Prostate gland (tissue), 2 donors: ENCODE results near the gene WDR82. TPM values are rescaled to one million over a fixed set of nuclear protein-coding genes. Genes with fewer than 3 reads are reported as not detected.

ENCODE experiments used
- DNase-seq: peaks from one replicate; pipeline ENCODE4 v3.0.0-alpha.2; 2019; ENCODE audit warnings: low spot score
- H3K27ac ChIP-seq, 2 donors: fragments of 200-600 bp; sonication (generic); 2 replicates each; pipeline ENCODE4 v1.5.1; 2017 to 2019
- H3K27me3 ChIP-seq: fragments of 200-600 bp; sonication (generic); replicated peaks from 2 replicates; pipeline ENCODE4 v1.5.1; 2019; ENCODE audit not compliant: insufficient read depth
- H3K36me3 ChIP-seq, 2 donors: fragments of 200-600 bp; sonication (generic); 1 replicate in 1 of 2; 2 replicates in 1 of 2; pipeline versions ENCODE4 v1.5.1 to v1.8.1; 2017 to 2019
- H3K4me1 ChIP-seq: fragments of 200-600 bp; sonication (generic); replicated peaks from 2 replicates; pipeline ENCODE4 v1.5.1; 2019
- H3K4me3 ChIP-seq, 2 donors: fragments of 200-600 bp; sonication (generic); 2 replicates each; pipeline ENCODE4 v1.5.1; 2017 to 2019
- H3K9me3 ChIP-seq: fragments of 200-600 bp; sonication (generic); 2 replicates; pipeline ENCODE4 v1.5.1; 2017
- POLR2A ChIP-seq: fragments of 450-650 bp; IDR thresholded peaks from one replicate; pipeline ENCODE4 v1.6.1; 2016; ENCODE audit warnings: antibody characterized with exemption, mild to moderate bottlenecking
- POLR2AphosphoS5 ChIP-seq: sonication (generic); formaldehyde crosslinking; IDR thresholded peaks from one replicate; pipeline ENCODE4 v1.6.1; 2017; ENCODE audit warnings: antibody characterized with exemption
- WGBS: methylation state at CpG from one replicate; pipeline ENCODE4 v1.1.5; 2018; 5-methylcytosine and 5-hydroxymethylcytosine counted together
- intact Hi-C: fragments of 100-400 bp; cut with DNase I; formaldehyde crosslinking; loops from one replicate; pipeline ENCODE4 v1.14.2; 2022
- total RNA-seq, 2 donors: library from RNA; depleted of rRNA; stranded (reverse); fragments of >200 nt; gene quantifications; one replicate each; pipeline ENCODE4 v1.1.0, GENCODE V29; 2016
- TF ChIP-seq, protein P1 (sequence below), 4 experiments: fragments of 200-600 bp in 2 of 4; fragments of 450-650 bp in 2 of 4; sonication (generic) in 2 of 4; IDR thresholded peaks; 1 replicate in 3 of 4; 2 replicates in 1 of 4; pipeline ENCODE4 v1.5.1; 2016 to 2019; ENCODE audit warnings: antibody characterized with exemption in 4 of 4, mild to moderate bottlenecking in 2 of 4, moderate library complexity in 2 of 4

The WDR82 gene
- total RNA-seq, 2 donors from 2014 or later: 52.4 to 86.9 TPM

DNA sequence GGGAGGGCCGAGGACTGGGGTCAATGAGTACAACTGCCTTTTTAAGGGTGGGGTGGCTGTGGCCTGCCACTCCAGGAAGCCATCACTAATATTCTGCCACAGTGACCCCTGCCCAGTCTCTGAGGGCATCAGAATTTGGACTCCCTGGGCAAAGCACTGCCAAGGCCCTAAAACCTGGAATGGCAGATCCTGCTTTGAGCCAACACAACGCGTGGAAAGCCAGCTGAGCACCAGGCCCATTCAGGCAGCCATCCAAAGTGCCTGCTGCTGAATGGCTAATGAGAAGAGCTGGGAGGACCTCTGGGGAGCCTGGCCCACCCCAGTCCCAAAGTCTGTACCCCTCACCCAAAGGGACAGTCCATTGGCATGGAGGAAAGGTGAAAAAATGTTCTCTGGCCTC is 44.5 kb downstream of the WDR82 start:
- 61% methylated on average over 3 of the region's 3 CpGs for WGBS
- peaks cover 14 to 21% of the 10 kb centered on the region in 2 donors for H3K36me3 ChIP-seq
- no peak overlapping the region for H3K4me3 ChIP-seq
- intact Hi-C loops: no loop called here
- no peak for TF ChIP-seq POLR2AphosphoS5
- peaks cover 18% of the 10 kb centered on the region for H3K4me1 ChIP-seq
- H3K9me3 ChIP-seq: no peaks in the 10 kb centered on the region
- no peak for DNase-seq
- H3K27ac ChIP-seq: no peak overlapping the region
- no peaks in the 10 kb centered on the region for H3K27me3 ChIP-seq

DNA sequence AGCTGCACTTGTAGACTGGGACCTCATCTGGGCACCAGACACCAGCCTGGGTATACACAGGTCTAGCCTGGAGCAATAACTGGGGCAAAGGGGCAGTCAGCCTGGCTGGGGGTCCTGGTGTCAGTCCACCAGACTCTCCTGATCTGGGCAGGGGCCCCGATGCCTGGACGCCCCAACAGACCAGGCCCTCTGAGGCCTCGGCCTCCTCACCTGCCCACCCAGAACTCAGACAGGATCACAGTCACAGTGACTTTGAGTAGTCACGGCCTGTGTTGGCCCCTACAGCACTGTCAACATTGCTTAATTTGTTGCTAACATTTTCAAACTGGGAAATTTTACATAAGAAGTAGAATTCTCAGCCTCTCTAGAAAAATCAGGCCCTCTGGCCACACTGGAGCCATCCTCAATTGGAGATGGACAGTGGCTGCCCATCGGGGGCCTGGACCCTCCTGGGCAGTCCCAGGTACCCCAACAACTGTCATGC is 45.3 kb downstream of the WDR82 start:
- intact Hi-C loops: no loop called here
- Histone ChIP-seq H3K36me3 (peaks cover 17 to 26% of the 10 kb centered on the region in 2 donors), H3K4me1 (peaks cover 18% of the 10 kb centered on the region), H3K9me3 (no peaks in the 10 kb centered on the region), H3K4me3 (no peak overlapping the region), H3K27me3 (no peaks in the 10 kb centered on the region), H3K27ac (no peak overlapping the region)
- no peak for TF ChIP-seq POLR2A
- DNase-seq: no peak
- 90% methylated on average over 5 of the region's 5 CpGs for WGBS

DNA sequence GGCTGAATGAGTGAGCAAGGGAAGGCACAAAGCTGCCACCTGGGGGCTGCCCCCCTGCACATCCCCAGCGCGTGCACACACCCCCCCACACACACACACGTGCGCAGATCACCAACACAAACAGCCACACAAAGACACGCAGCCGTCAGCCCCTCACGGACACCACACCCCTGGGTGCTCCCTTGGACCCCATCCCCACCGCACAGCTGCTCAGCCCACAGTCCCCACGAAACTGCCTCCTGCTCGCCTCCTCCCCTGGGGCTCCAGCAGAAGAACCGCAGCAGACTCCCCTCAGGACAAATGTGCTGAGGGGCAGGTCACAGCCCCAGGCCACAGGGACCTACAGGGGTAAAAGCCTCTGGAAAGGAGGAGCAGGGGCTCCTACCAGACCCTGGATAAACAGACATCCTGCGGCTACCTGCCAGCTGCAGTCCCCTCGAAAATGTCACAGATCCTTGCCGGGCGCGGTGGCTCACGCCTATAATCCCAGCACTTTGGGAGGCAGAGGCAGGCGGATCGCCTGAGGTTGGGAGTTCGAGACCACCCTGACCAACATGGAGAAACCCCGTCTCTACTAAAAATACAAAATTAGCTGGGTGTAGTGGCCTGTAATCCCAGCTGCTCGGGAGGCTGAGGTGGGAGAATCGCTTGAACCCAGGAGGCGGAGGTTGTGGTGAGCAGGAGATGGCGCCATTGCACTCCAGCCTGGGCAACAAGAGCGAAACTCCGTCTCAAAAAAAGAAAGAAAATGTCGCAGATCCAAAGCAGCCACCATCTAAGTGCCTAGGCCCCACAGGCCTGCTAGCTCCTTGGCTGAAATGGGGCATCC is 46.0 kb downstream of the WDR82 start:
- Histone ChIP-seq H3K36me3 (peaks cover 17 to 26% of the 10 kb centered on the region in 2 donors), H3K4me3 (no peak overlapping the region), H3K9me3 (no peaks in the 10 kb centered on the region), H3K27ac (no peak overlapping the region), H3K4me1 (peaks cover 12% of the 10 kb centered on the region), H3K27me3 (no peaks in the 10 kb centered on the region)
- 77% methylated on average over 28 of the region's 28 CpGs for WGBS
- TF ChIP-seq POLR2A (no peak), POLR2AphosphoS5 (no peak)
- TF ChIP-seq, protein P1, sequence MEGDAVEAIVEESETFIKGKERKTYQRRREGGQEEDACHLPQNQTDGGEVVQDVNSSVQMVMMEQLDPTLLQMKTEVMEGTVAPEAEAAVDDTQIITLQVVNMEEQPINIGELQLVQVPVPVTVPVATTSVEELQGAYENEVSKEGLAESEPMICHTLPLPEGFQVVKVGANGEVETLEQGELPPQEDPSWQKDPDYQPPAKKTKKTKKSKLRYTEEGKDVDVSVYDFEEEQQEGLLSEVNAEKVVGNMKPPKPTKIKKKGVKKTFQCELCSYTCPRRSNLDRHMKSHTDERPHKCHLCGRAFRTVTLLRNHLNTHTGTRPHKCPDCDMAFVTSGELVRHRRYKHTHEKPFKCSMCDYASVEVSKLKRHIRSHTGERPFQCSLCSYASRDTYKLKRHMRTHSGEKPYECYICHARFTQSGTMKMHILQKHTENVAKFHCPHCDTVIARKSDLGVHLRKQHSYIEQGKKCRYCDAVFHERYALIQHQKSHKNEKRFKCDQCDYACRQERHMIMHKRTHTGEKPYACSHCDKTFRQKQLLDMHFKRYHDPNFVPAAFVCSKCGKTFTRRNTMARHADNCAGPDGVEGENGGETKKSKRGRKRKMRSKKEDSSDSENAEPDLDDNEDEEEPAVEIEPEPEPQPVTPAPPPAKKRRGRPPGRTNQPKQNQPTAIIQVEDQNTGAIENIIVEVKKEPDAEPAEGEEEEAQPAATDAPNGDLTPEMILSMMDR (IDR thresholded peaks at IDR 0.05): no peak
- DNase-seq: no peak
- intact Hi-C loops: no loop called here

DNA sequence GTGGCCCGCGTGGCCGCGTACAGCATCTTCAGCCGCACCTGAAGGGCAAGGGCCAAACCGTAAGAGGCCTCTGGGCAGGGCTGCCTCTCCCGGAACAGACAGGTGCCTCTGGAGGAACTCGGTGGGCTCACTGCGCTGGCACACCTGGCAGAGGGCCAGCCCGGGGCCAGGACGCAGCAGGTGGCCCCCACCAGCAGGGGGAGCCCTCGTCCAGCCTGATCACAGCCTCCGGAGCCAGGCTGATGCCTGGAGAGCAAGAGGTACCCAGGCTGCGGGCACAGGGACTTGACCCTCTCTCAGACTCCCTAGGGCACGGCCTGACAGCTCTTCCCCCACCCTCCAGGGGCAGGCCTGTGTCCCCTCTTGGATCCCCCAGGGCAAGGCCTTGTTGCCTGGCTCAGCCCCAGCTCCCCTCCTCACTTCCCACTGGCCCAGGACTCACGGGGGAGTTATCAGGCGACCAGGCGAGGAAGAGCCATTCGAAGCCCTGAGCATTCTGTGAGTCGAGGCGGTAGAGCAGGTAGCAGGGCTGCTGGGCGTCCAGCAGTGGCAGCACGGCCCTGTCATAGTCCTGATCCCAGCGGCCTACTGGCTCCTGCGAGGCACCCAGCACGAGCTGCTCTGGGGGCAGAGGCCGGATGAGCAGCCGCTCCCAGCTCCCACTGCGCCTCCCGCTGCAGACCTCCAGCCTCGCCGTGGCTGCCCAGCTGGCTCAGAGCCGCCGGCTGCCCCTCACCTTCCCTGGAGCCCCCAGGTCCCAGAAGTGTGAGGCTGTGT is 46.8 kb downstream of the WDR82 start:
- Histone ChIP-seq H3K4me1 (peaks cover 4% of the 10 kb centered on the region), H3K27me3 (no peaks in the 10 kb centered on the region), H3K36me3 (peaks cover 17 to 26% of the 10 kb centered on the region in 2 donors), H3K27ac (no peak overlapping the region), H3K4me3 (no peak overlapping the region), H3K9me3 (no peaks in the 10 kb centered on the region)
- intact Hi-C loops: no loop called here
- peak; percentile 60 for DNase-seq
- 66% methylated on average over 31 of the region's 34 CpGs for WGBS
- TF ChIP-seq, protein P1 (IDR thresholded peaks at IDR 0.05): peak; percentile 86 to 94 (median 90)
- TF ChIP-seq POLR2AphosphoS5 (peak; percentile 32), POLR2A (no peak)

DNA sequence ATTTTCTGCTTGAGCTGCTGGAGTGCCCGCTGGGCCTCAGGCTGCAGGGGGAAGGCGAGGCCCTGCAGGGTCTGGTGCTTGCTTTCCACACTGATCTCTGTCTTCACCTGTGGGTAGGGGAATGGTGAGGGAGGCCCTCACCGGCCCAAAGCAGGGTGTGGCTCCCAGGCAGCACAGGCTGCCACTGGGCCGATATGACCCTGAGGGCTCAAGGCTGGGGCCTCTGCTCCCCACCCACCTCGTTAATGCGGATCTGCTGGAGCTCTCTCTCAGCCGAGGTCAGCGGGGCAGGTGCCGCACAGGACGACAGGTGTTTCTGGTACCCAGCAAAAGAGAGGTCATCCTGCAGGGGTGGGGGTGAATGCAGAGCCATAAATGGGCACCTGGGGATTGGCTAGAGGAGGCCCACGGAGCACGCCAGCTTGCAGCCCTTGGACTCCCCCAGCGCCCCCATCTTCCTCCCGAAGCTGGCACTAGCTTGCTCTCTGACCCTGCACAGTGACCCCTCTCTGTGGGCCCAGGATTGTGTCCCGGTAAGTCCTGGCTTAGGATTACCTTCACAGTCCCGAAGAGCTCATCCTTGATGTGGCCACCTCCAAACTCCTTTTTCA is 47.5 kb downstream of the WDR82 start:
- H3K9me3 ChIP-seq: no peaks in the 10 kb centered on the region
- H3K27ac ChIP-seq: no peak overlapping the region
- TF ChIP-seq POLR2AphosphoS5 (no peak), POLR2A (no peak)
- TF ChIP-seq, protein P1 (IDR thresholded peaks at IDR 0.05): no peak
- no peaks in the 10 kb centered on the region for H3K4me1 ChIP-seq
- no peak overlapping the region for H3K4me3 ChIP-seq
- 96% methylated on average over 14 of the region's 16 CpGs for WGBS
- H3K27me3 ChIP-seq: no peaks in the 10 kb centered on the region
- H3K36me3 ChIP-seq: peaks cover 17 to 26% of the 10 kb centered on the region in 2 donors
- intact Hi-C loops: no loop called here
- DNase-seq: no peak
